RWPE2 (cell line): ENCODE measurements around the gene P2RY8.
A peak's percentile ranks its signal among the peaks of the same experiment; 100 is the strongest.

ENCODE experiments used
- ATAC-seq: fragments of 200-7000 bp; cut with Tn5 transposase; 3 replicates; pipeline ENCODE4 v1.9.1; 2021; ENCODE audit warnings: low read depth
- DNase-seq: peaks from one replicate; pipeline ENCODE4 v3.0.0-alpha.2; 2020; ENCODE audit warnings: low spot score
- H3K27ac ChIP-seq: fragments of 450-650 bp; 2 replicates; pipeline ENCODE4 v1.5.1; 2017; ENCODE audit warnings: mild to moderate bottlenecking; ENCODE audit not compliant: poor library complexity, severe bottlenecking
- H3K27me3 ChIP-seq: fragments of 250-450 bp; sonication (Bioruptor Pico); 2 replicates; pipeline ENCODE4 v1.5.1; 2021; ENCODE audit warnings: mild to moderate bottlenecking, moderate library complexity; ENCODE audit not compliant: insufficient read depth, poor library complexity, severe bottlenecking
- H3K36me3 ChIP-seq: fragments of 250-450 bp; sonication (Bioruptor Pico); 2 replicates; pipeline ENCODE4 v1.5.1; 2020; ENCODE audit warnings: low read depth, mild to moderate bottlenecking, moderate library complexity
- H3K4me1 ChIP-seq: fragments of 250-450 bp; sonication (Bioruptor Pico); 2 replicates; pipeline ENCODE4 v1.5.1; 2021; ENCODE audit warnings: mild to moderate bottlenecking, moderate library complexity; ENCODE audit not compliant: insufficient read depth, poor library complexity, severe bottlenecking
- H3K4me3 ChIP-seq: fragments of 250-450 bp; sonication (Bioruptor Pico); 2 replicates; pipeline ENCODE4 v1.5.1; 2021; ENCODE audit warnings: mild to moderate bottlenecking, moderate library complexity; ENCODE audit not compliant: severe bottlenecking
- H3K9me3 ChIP-seq: fragments of 250-450 bp; sonication (Bioruptor Pico); 2 replicates; pipeline ENCODE4 v1.5.1; 2021; ENCODE audit warnings: mild to moderate bottlenecking, moderate library complexity; ENCODE audit not compliant: severe bottlenecking
- CTCF ChIP-seq: fragments of 450-650 bp; IDR thresholded peaks from one replicate; pipeline ENCODE4 v1.5.1; 2017; ENCODE audit warnings: mild to moderate bottlenecking, moderate library complexity; ENCODE audit not compliant: poor library complexity, severe bottlenecking

P2RY8 gene

GRCh38 chrX:1440506-1440905, 96.5 kb downstream of the P2RY8 start:
- Histone ChIP-seq H3K27me3 (no peaks in the 10 kb centered on the region), H3K4me3 (no peak overlapping the region), H3K36me3 (peaks cover 42% of the 10 kb centered on the region), H3K9me3 (no peaks in the 10 kb centered on the region), H3K27ac (no peak overlapping the region), H3K4me1 (no peaks in the 10 kb centered on the region)
- ATAC-seq (no peak), DNase-seq (no peak)
- TF ChIP-seq CTCF: no peak

GRCh38 chrX:1435241-1435895, 101.6 kb downstream of the P2RY8 start:
- H3K27me3 ChIP-seq: no peaks in the 10 kb centered on the region
- no peak overlapping the region for H3K4me3 ChIP-seq
- TF ChIP-seq CTCF: no peak
- H3K9me3 ChIP-seq: no peaks in the 10 kb centered on the region
- peak; percentile 67 for DNase-seq
- peaks cover 48% of the 10 kb centered on the region for H3K36me3 ChIP-seq
- peak; percentile 38; the same call in 2 of the 3 replicates for ATAC-seq
- H3K4me1 ChIP-seq: no peaks in the 10 kb centered on the region
- H3K27ac ChIP-seq: no peak overlapping the region

- no peaks in the 10 kb centered on the region for H3K9me3 ChIP-seq
- no peaks in the 10 kb centered on the region for H3K4me1 ChIP-seq
- H3K27ac ChIP-seq: no peak overlapping the region
- no peaks in the 10 kb centered on the region for H3K27me3 ChIP-seq
- ATAC-seq (no peak), DNase-seq (peak; percentile 67)
- TF ChIP-seq CTCF: no peak
- H3K36me3 ChIP-seq: peaks cover 50% of the 10 kb centered on the region
- H3K4me3 ChIP-seq: no peak overlapping the region
Observed at GRCh38 chrX:1434871-1435240, 102.1 kb downstream of the P2RY8 start.

- H3K36me3 ChIP-seq: peaks cover 44% of the 10 kb centered on the region
- no peaks in the 10 kb centered on the region for H3K27me3 ChIP-seq
- DNase-seq (peak; percentile 49), ATAC-seq (peak; percentile 24; the same call in 2 of the 3 replicates)
- no peak overlapping the region for H3K27ac ChIP-seq
- no peak overlapping the region for H3K4me3 ChIP-seq
- H3K9me3 ChIP-seq: no peaks in the 10 kb centered on the region
- H3K4me1 ChIP-seq: no peaks in the 10 kb centered on the region
- TF ChIP-seq CTCF: no peak
Observed at GRCh38 chrX:1433646-1434357, 103.2 kb downstream of the P2RY8 start.

- Histone ChIP-seq H3K9me3 (no peaks in the 10 kb centered on the region), H3K27ac (no peak overlapping the region), H3K27me3 (no peaks in the 10 kb centered on the region), H3K36me3 (peaks cover 37% of the 10 kb centered on the region), H3K4me3 (no peak overlapping the region), H3K4me1 (no peaks in the 10 kb centered on the region)
- no peak for TF ChIP-seq CTCF
- ATAC-seq (no peak), DNase-seq (peak; percentile 16)
Observed at GRCh38 chrX:1430451-1430850, 106.5 kb downstream of the P2RY8 start.
